K562 (cell line): ENCODE data around the gene CALML4. TPM values are rescaled to one million over a fixed set of nuclear protein-coding genes. Genes with fewer than 3 reads are reported as not detected.

Experiments
- ATAC-seq: fragments of 200-7000 bp; cut with Tn5 transposase; 3 replicates; pipeline ENCODE4 v1.9.1; 2020; ENCODE audit warnings: moderate library complexity
- BruUV-seq: library from RNA; stranded (reverse); fragments of 400-500 nt; replicated peaks from 2 replicates; lab custom pipeline; 2021; lab: Mats Ljungman, UMichigan
- CTCF ChIA-PET: fragments of 300-600 bp; formaldehyde crosslinking; extraction: SDS; loops from one replicate; lab custom pipeline; 2021; ENCODE audit warnings: low intra/inter-chr PET ratio; lab: Yijun Ruan, JAX
- POLR2A ChIA-PET: fragments of 300-600, 350-650 bp; sonication (Branson Sonifier 250); formaldehyde crosslinking; extraction: SDS; loops from one replicate; lab custom pipeline; 2021; ENCODE audit warnings: antibody characterized with exemption, inconsistent platforms; lab: Yijun Ruan, JAX
- DNase-seq, 4 experiments: peaks; one replicate each; pipeline versions ENCODE4 v3.0.0 to v3.0.0-alpha.2; 2011 to 2018; ENCODE audit warnings: low spot score in 3 of 4, mixed read lengths in 3 of 4; ENCODE audit errors: extremely low read depth in 1 of 4
- FAIRE-seq: peaks from 2 replicates; lab custom pipeline; 2011; peaks lifted over from hg19 to GRCh38; lab: Jason Lieb, UNC
- H2AFZ ChIP-seq: 2 replicates; pipeline ENCODE4 v1.6.0; 2011; ENCODE audit warnings: low read depth, low read length, control low read depth, inconsistent platforms
- H3K27ac ChIP-seq: fragments of 200-600 bp; 3 replicates; pipeline ENCODE4 v1.8.0; 2011; ENCODE audit warnings: low read depth, mild to moderate bottlenecking, control low read depth, inconsistent platforms, low read length, moderate library complexity, mixed read lengths; ENCODE audit errors: extremely low read depth
- H3K27me3 ChIP-seq, 2 experiments: fragments of 300-600 bp in 1 of 2; 2 replicates in 1 of 2; 3 replicates in 1 of 2; pipeline versions ENCODE4 v1.6.0 to v1.8.0; 2011; ENCODE audit warnings: inconsistent platforms in 2 of 2, low read length in 2 of 2, mild to moderate bottlenecking in 1 of 2, mixed read lengths in 1 of 2, moderate library complexity in 1 of 2; ENCODE audit not compliant: control insufficient read depth in 2 of 2, insufficient read depth in 2 of 2
- H3K36me3 ChIP-seq: fragments of 300-600 bp; 3 replicates; pipeline ENCODE4 v1.8.0; 2011; ENCODE audit warnings: mild to moderate bottlenecking, low read length, inconsistent platforms; ENCODE audit not compliant: control insufficient read depth, insufficient read depth
- H3K4me1 ChIP-seq, 2 experiments: fragments of 200-600 bp in 1 of 2; replicated peaks in 1 of 2; 2 replicates in 1 of 2; 3 replicates in 1 of 2; pipeline versions ENCODE4 v1.5.1 to v1.8.0; 2011; ENCODE audit warnings: inconsistent platforms in 2 of 2, low read length in 2 of 2, mild to moderate bottlenecking in 1 of 2, mixed read lengths in 1 of 2, moderate library complexity in 1 of 2; ENCODE audit not compliant: control insufficient read depth in 2 of 2, insufficient read depth in 2 of 2
- H3K4me2 ChIP-seq: 2 replicates; pipeline ENCODE4 v1.6.1; 2011; ENCODE audit warnings: low read length, control low read depth, inconsistent platforms, mixed read lengths; ENCODE audit not compliant: insufficient read depth
- H3K4me3 ChIP-seq: fragments of 200-600 bp; sonication (generic), shearing (Covaris generic); 2 replicates; pipeline ENCODE4 v1.5.1; 2016; ENCODE audit warnings: control low read depth, inconsistent platforms
- H3K79me2 ChIP-seq: fragments of 200-600 bp; 3 replicates; pipeline ENCODE4 v1.8.0; 2011; ENCODE audit warnings: low read length, inconsistent platforms; ENCODE audit not compliant: control insufficient read depth, insufficient read depth
- H3K9ac ChIP-seq, 2 experiments: 2 replicates each; pipeline versions ENCODE4 v1.6.0 to v1.6.1; 2011; ENCODE audit warnings: low read depth in 2 of 2, low read length in 2 of 2, control low read depth in 1 of 2, inconsistent platforms in 1 of 2, mild to moderate bottlenecking in 1 of 2, mixed read lengths in 1 of 2; ENCODE audit not compliant: insufficient read depth in 1 of 2
- H3K9me1 ChIP-seq: one replicate; pipeline ENCODE4 v1.6.0; 2011; ENCODE audit warnings: inconsistent platforms, mild to moderate bottlenecking, low read length, moderate library complexity; ENCODE audit not compliant: control insufficient read depth, insufficient read depth
- H3K9me3 ChIP-seq: replicated peaks from 2 replicates; pipeline ENCODE4 v1.5.1; 2011; ENCODE audit warnings: low read depth, low read length, inconsistent platforms; ENCODE audit not compliant: control insufficient read depth, insufficient read depth
- H4K20me1 ChIP-seq: replicated peaks from 2 replicates; pipeline ENCODE4 v1.6.1; 2011; ENCODE audit warnings: low read length, inconsistent platforms, mixed read lengths; ENCODE audit not compliant: control insufficient read depth, insufficient read depth
- BDP1 ChIP-seq: IDR thresholded peaks from 3 replicates; pipeline ENCODE4 v1.6.1; 2011; ENCODE audit not compliant: insufficient read length, insufficient read depth
- EWSR1 ChIP-seq: fragments of 450-650 bp; IDR thresholded peaks from 2 replicates; pipeline ENCODE4 v1.6.1; 2018; ENCODE audit warnings: borderline replicate concordance, mild to moderate bottlenecking, low read depth, moderate library complexity; ENCODE audit not compliant: partially characterized antibody
- HOMEZ ChIP-seq: fragments of 250-450 bp; sonication (Bioruptor Pico); IDR thresholded peaks from 2 replicates; pipeline ENCODE4 v1.4.0; 2020; ENCODE audit warnings: mild to moderate bottlenecking, moderate library complexity
- KLF10 ChIP-seq: fragments of 250-450 bp; sonication (Bioruptor Pico); IDR thresholded peaks from 2 replicates; pipeline ENCODE4 v1.6.1; 2021; ENCODE audit warnings: matching md5 sums
- NFIX ChIP-seq: fragments of 250-450 bp; sonication (Bioruptor Pico); IDR thresholded peaks from 2 replicates; pipeline ENCODE4 v1.4.0; 2020; ENCODE audit warnings: low read depth, mild to moderate bottlenecking, moderate library complexity
- PHF21A ChIP-seq: fragments of 450-650 bp; IDR thresholded peaks from 2 replicates; pipeline ENCODE4 v1.6.1; 2017; ENCODE audit warnings: low read depth, borderline replicate concordance
- RAD51 ChIP-seq: fragments of 450-650 bp; IDR thresholded peaks from 2 replicates; pipeline ENCODE4 v1.7.1; 2016; ENCODE audit warnings: low read depth, mild to moderate bottlenecking, borderline replicate concordance
- RB1 ChIP-seq: fragments of 450-650 bp; IDR thresholded peaks from 2 replicates; pipeline ENCODE4 v1.6.1; 2017; ENCODE audit warnings: low read depth, mild to moderate bottlenecking
- RBFOX2 ChIP-seq: fragments of 200-400 bp; formaldehyde crosslinking; IDR thresholded peaks from 2 replicates; pipeline ENCODE4 v1.6.1; 2017; ENCODE audit warnings: low read depth, mild to moderate bottlenecking, low read length, moderate library complexity
- RNF2 ChIP-seq: sonication (generic); IDR thresholded peaks from 2 replicates; pipeline ENCODE4 v1.6.1; 2016
- TCFL5 ChIP-seq: fragments of 250-450 bp; sonication (Bioruptor Pico); conservative IDR thresholded peaks from 2 replicates; pipeline ENCODE4 v1.6.1; 2021; ENCODE audit warnings: mild to moderate bottlenecking, moderate library complexity, matching md5 sums
- ZKSCAN1 ChIP-seq: fragments of 150-350 bp; IDR thresholded peaks from 2 replicates; pipeline ENCODE4 v1.6.1; 2016; ENCODE audit warnings: low read depth, low read length
- WGBS: fragments of 100-300 bp; shearing (Covaris generic); methylation state at CpG from one replicate; pipeline ENCODE4 v1.1.6; 2016; ENCODE audit warnings: low coverage, mixed read lengths; ENCODE audit not compliant: insufficient coverage; ENCODE audit errors: missing lambda C conversion rate; 5-methylcytosine and 5-hydroxymethylcytosine counted together
- in situ Hi-C: fragments of 300-500 bp; cut with MboI; formaldehyde crosslinking; loops from 4 replicates; pipeline ENCODE4 v1.15.0; 2018; ENCODE audit warnings: inconsistent platforms, mixed read lengths
- intact Hi-C: fragments of 100-400 bp; cut with micrococcal nuclease; formaldehyde crosslinking; loops from 2 replicates; pipeline ENCODE4 v1.14.2; 2022
- polyA plus RNA-seq, 8 experiments: library from polyadenylated mRNA; depleted of rRNA in 4 of 8; stranded (reverse) in 5 of 8; unstranded in 3 of 8; fragments of >200 nt; fragmentation: Nextera tagmentation in 2 of 8; fragmentation: Illumina TruSeq in 1 of 8; extraction: Ambion mirVana in 2 of 8; extraction: Trizol in 1 of 8; gene quantifications; 2 replicates each; pipeline versions ENCODE4 v1.2.1 to v1.2.3, GENCODE V29; 2011 to 2014; ENCODE audit warnings: inconsistent platforms in 1 of 8, missing spikeins in 1 of 8
- total RNA-seq, 7 experiments: library from RNA; depleted of rRNA in 6 of 7; stranded (reverse); fragments of >200 nt in 6 of 7; fragmentation: Illumina TruSeq in 2 of 7; extraction: Trizol in 2 of 7; gene quantifications; 2 replicates each; pipeline versions ENCODE4 v1.2.1 to v1.2.3, GENCODE V29; 2011 to 2021; ENCODE audit warnings: low replicate concordance in 1 of 7

CALML4 gene
- total and polyA plus RNA-seq, 9 of the 15 experiments (the other 6 are each of a cell fraction or from before 2014, with no cell fraction given), result 2.8 to 30.6 (median 15.5) TPM

GRCh38 chr15:68175526-68175925, 29.6 kb downstream of the CALML4 start:
- in situ Hi-C loops, result no loop called here
- WGBS, result 93% methylated on average over 2 of the region's 2 CpGs
- TF ChIP-seq NFIX (CRISPR knock-in tag) (no peak), RB1 (no peak), RAD51 (no peak), ZKSCAN1 (no peak), EWSR1 (no peak), PHF21A (no peak), RNF2 (no peak), KLF10 (CRISPR knock-in tag) (no peak), RBFOX2 (no peak), BDP1 (no peak), HOMEZ (CRISPR knock-in tag) (no peak), TCFL5 (CRISPR knock-in tag) (no peak)

More at GRCh38 chr15:68175526-68175925, 29.6 kb downstream of the CALML4 start:
- Histone ChIP-seq H3K4me2 (no peak overlapping the region), H3K9ac (no peak overlapping the region), H3K79me2 (no peaks in the 10 kb centered on the region; the same call in 2 of the 3 replicates), H2AFZ (no peak overlapping the region), H4K20me1 (no peaks in the 10 kb centered on the region), H3K4me1 (no peaks in the 10 kb centered on the region), H3K4me3 (no peak overlapping the region), H3K9me3 (no peaks in the 10 kb centered on the region), H3K36me3 (peaks cover 57% of the 10 kb centered on the region; the same call in 2 of the 3 replicates), H3K27ac (no peak overlapping the region), H3K9me1 (no peaks in the 10 kb centered on the region), H3K27me3 (no peaks in the 10 kb centered on the region)
- FAIRE-seq, result no peak
- BruUV-seq, result no TSS peak
- no peak for DNase-seq
- CTCF ChIA-PET, result interaction anchor here (0.5 kb wide), 1 partner anchor 312 kb away, joined by 3 read pairs; no protein-coding TSS in a partner anchor
- intact Hi-C loops, result no loop called here
- ATAC-seq, result no peak
- POLR2A ChIA-PET, result interaction anchor here (1.6 kb wide), 1 partner anchor 8 kb away, joined by 5 read pairs; no protein-coding TSS in a partner anchor
